ENCODE measurements around the gene ANKMY1.

DNA sequence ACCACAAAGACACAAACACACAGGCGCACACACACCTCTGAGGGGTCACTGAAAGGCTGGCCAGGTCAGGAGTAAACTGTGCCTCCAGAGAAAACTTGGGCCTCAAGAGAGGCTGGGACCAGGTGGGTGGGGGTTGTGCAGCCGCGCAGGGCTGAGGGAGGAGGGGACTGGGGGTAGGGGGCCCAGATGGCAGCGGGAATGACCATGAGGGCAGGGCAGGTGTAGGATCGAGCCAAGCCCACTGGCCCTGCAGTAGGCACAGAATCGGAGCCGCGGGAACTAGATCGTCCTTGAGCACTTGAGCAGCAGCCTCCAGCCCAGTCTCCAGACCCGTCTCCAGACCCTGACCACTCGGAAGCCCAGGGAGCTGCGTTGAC, 36.8 kb downstream of the ANKMY1 start:
- TF ChIP-seq EZH2 (IDR thresholded peaks at IDR 0.05; ENCODE audit: insufficient read depth, poor library complexity, severe bottlenecking): no peak
- no peak for TF ChIP-seq EZH2phosphoT487 (IDR thresholded peaks at IDR 0.05; ENCODE audit: insufficient read depth, low read depth)
